GM12872 (cell line): ENCODE data around the gene RAB11A.

Experiments
- TF ChIP-seq, protein P1 (sequence below): IDR thresholded peaks from 3 replicates; pipeline ENCODE4 v1.5.1; 2011; ENCODE audit warnings: low read depth, mild to moderate bottlenecking, low read length, moderate library complexity; ENCODE audit not compliant: insufficient read depth

The RAB11A gene

DNA sequence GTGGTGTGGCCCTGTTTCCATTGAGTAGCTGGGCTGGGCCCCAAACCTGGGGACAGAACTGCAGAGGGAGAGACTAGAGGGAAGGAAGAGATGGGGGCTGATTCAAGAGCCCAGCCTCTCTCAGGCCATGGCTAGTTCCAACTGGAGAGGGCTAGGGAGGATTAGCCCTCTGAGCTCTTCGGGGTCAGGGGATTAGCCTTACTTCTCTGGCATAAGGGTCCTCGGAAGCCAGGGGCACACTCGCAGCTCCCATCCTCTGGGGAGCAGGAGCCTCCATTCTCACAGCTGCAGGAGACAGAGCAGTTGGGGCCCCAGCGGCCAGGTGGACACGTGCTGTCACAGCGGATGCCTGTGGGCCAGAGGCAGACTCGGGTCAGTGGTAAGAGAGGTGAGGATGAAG lies 53.3 kb downstream of the RAB11A start:
- TF ChIP-seq, protein P1, sequence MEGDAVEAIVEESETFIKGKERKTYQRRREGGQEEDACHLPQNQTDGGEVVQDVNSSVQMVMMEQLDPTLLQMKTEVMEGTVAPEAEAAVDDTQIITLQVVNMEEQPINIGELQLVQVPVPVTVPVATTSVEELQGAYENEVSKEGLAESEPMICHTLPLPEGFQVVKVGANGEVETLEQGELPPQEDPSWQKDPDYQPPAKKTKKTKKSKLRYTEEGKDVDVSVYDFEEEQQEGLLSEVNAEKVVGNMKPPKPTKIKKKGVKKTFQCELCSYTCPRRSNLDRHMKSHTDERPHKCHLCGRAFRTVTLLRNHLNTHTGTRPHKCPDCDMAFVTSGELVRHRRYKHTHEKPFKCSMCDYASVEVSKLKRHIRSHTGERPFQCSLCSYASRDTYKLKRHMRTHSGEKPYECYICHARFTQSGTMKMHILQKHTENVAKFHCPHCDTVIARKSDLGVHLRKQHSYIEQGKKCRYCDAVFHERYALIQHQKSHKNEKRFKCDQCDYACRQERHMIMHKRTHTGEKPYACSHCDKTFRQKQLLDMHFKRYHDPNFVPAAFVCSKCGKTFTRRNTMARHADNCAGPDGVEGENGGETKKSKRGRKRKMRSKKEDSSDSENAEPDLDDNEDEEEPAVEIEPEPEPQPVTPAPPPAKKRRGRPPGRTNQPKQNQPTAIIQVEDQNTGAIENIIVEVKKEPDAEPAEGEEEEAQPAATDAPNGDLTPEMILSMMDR = no peak

DNA sequence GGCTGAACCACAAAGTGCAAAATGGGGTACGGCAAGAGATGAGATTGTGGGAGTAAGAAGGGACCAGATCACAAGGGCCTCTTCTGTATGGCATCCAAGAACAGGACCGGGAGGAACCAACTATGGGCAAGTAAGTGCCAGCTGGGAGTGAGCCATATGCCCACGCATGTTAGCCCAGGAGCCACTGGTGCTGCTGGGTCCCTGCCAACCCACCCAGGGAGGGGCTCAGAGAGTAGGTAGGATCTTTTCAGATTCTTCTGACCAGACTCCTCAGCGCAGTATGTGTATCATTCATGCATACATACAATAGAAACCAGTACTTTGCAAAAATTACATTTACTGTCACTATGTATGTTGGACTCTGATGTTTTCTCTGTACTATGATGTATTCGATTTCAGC lies 54.0 kb downstream of the RAB11A start:
- TF ChIP-seq, protein P1 = no peak

DNA sequence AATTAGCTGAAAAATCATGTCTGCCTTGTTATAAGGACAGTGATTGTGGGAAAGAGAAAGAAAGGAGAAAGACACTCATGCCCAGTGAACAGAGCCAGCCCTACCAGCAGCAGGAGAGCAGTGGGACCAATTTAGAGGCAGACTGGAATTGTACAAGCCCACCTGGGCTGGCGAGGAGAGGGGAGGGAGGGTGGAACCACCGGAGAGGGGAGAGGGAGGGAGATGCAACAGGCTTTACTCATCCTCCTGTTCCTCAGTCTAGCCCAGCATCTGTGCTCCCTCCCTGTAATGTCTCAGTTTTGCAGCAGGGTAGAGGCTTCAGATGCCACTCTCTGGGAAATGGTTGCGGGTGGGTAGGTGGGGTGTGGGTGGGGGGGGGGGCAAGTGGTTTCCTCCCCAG lies 54.7 kb downstream of the RAB11A start:
- TF ChIP-seq, protein P1 = no peak

DNA sequence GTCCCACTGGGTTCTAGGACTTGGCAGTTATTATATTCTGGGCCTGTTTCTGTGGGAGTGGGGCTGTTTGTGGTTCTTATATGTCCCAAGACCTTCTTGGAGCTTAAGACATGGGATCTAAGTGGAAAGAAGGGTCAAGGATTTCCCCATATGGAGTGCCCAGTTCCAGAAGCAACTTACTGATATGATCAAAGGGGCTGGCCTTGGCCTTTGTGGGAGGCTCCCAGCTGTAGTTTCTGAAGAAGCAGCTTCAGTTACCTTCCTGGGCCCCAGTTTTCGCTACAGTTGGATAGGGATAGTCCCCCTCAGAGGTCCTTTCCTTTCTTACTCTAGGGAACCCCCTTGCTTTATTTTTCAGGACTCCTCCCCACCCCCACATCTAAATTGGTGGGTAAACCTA lies 56.0 kb downstream of the RAB11A start:
- TF ChIP-seq, protein P1 = no peak

DNA sequence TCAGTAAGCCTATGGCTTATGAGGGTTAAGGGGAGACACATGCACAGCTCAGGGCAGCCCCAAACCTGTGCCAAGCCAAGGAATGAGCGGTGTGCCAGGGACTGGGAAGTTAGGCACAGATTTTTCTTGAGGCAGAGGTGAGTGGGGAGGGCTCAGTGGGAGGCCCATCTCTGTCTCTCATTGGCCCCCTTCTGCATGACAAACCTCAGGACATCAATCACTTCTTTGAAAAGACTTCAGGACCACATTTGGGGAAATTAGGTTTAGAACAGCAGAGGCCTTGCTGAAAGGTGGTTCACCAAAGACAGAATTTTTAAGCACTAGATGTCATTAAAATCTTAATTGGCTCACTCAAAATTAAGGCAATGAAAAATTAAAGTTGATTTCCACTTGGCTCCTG lies 57.2 kb downstream of the RAB11A start:
- TF ChIP-seq, protein P1 = no peak

DNA sequence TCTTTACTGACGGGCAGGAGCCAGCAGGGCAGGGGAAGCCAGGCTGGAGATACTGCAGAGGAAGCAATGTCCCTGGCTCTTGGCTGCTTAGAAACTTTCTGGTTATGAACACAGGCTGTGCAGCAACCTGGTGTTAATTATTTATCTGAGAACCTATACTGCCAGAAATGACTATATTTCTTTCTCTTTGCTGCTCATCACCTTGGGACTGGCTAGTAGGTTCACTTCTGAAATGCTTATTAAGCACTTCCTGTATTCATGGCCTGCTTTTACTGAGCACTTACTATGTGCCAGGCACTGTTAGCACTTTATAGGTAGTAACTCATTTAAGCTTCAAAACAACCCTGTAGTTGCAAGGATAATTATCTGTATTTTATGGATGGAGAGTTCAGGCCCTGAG lies 57.6 kb downstream of the RAB11A start:
- TF ChIP-seq, protein P1 = no peak

DNA sequence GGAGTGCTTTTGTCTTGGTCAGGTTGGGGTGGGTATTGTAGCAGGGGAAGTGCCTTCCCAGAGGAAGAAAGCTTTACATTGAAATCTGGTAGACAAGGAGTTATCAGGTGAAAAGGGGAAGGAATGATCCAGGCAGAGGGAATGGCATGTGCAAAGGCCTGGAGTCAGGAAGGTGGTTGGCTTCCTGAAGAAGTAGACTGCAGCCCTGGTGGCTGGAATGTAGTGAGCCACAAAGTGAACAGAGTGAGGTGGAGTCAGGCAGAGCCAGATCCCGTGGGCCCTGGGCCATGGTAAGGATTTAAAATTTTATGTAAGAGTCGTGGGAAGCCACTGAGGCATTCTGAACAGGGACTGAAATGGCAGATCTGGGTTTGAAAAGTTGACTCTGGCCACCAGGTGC lies 58.3 kb downstream of the RAB11A start:
- TF ChIP-seq, protein P1 = no peak

DNA sequence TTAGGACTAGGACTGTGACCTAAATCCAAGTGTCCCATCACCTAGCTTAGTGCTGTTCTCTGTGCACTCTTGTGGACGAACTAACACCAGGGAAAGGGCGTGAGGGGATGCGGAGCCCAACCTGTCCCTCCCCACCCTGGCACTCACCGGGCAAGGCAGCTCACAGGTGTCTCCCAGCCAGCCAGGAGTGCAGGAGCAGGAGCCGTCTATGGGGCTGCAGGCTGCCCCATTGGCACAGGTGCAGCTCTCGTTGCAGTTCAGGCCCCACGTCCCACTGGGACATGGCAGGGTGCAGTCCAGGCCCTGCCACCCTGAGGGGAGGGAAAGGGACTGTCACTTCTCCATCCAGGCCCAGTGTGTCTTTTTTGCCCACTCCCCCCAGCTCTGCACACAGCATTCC lies 60.3 kb downstream of the RAB11A start:
- TF ChIP-seq, protein P1 = no peak
